Activated CD4-positive, alpha-beta T cell treated with anti-CD3 and anti-CD28 coated beads, Interleukin-2, amount 10 ng/mL, durations not matched to agents 7 days and 5 days (primary cell): ENCODE measurements around the gene SKOR2. TPM values are rescaled to one million over a fixed set of nuclear protein-coding genes. Genes with fewer than 3 reads are reported as not detected.
"Not testable (repeated sequence)": the region's sequence is repeated elsewhere in the genome, so short reads cannot be mapped to it uniquely, and the experiment has no call there.

Experiments used
- CTCF ChIA-PET: fragments of 350-600 bp; sonication (Branson Sonifier 250); formaldehyde crosslinking; loops from one replicate; lab custom pipeline; 2021; ENCODE audit warnings: antibody characterized with exemption; lab: Charles Lee
- POLR2A ChIA-PET: fragments of 350-600 bp; sonication (Branson Sonifier 250); formaldehyde crosslinking; loops from one replicate; lab custom pipeline; 2021; ENCODE audit warnings: antibody characterized with exemption; lab: Charles Lee
- DNase-seq: peaks from one replicate; pipeline ENCODE4 v3.0.0-alpha.2; 2020
- H3K27ac Mint-ChIP-seq: one replicate; pipeline ENCODE4 v1.8.0; 2021; ENCODE audit warnings: mild to moderate bottlenecking, moderate library complexity, mixed read lengths
- H3K27me3 Mint-ChIP-seq: one replicate; pipeline ENCODE4 v1.8.0; 2021; ENCODE audit warnings: mixed read lengths
- H3K36me3 Mint-ChIP-seq: one replicate; pipeline ENCODE4 v1.8.0; 2021; ENCODE audit warnings: low read depth, mixed read lengths
- H3K4me1 Mint-ChIP-seq: one replicate; pipeline ENCODE4 v1.8.0; 2021; ENCODE audit warnings: mixed read lengths
- H3K4me3 Mint-ChIP-seq: one replicate; pipeline ENCODE4 v1.8.0; 2021; ENCODE audit warnings: mild to moderate bottlenecking, moderate library complexity, mixed read lengths
- H3K9me3 Mint-ChIP-seq: one replicate; pipeline ENCODE4 v1.8.0; 2021; ENCODE audit warnings: mixed read lengths
- total RNA-seq, 2 experiments: library from RNA; stranded (reverse); gene quantifications; one replicate each; pipeline ENCODE4 v1.2.3, GENCODE V29; 2021

SKOR2 gene
- total RNA-seq, 2 experiments from 2014 or later, result not detected

GRCh38 chr18:47206945-47207637 is 44.4 kb downstream of the SKOR2 start:
- no peaks in the 10 kb centered on the region for H3K36me3 Mint-ChIP-seq
- CTCF ChIA-PET, result no interaction called here

DNA sequence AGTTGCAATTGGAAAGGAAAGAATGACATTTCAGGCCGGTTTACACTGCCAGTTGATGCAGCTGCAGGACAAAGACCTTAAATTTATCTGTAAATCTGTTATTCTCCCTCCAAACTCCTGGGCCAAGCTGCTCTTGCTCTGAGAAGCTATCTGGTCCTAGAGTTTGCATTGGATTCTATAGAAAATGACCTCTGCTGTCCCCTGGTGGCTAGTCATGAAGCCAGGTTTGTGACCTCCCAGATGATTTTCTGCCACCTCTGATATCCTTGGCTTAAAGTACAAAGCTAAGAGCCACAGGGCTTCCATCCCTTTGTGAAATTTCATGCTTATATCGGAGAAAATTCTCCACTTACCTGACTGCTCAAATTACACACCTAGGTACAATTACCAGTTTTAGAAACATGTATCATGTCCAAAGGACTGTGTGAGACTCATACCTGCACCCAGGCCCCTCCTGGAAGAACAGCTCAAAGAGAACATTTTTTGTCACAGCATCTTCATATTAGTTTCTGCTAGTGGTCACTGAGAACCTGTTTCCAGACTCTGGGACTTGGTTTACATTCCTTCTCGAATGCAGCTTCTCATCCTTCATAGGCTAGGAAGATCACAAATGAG is 46.4 kb downstream of the SKOR2 start:
- CTCF ChIA-PET, result interaction anchor here (1.1 to 1.5 kb wide), 8 partner anchors 14 to 151 kb away, joined by 3 to 4 read pairs (median 3); partner anchors contain the start of gene HDHD2
- no peak overlapping the region for H3K27ac Mint-ChIP-seq
- POLR2A ChIA-PET, result no interaction called here
- H3K4me1 Mint-ChIP-seq, result no peaks in the 10 kb centered on the region
- peaks cover 44% of the 10 kb centered on the region for H3K27me3 Mint-ChIP-seq
- no peak overlapping the region for H3K4me3 Mint-ChIP-seq
- H3K9me3 Mint-ChIP-seq, result no peaks in the 10 kb centered on the region
- peak; percentile 48 for DNase-seq
- H3K36me3 Mint-ChIP-seq, result no peaks in the 10 kb centered on the region

More at GRCh38 chr18:47206945-47207637, 44.4 kb downstream of the SKOR2 start:
- POLR2A ChIA-PET, result no interaction called here
- Mint-ChIP-seq H3K4me3 (no peak overlapping the region), H3K9me3 (no peaks in the 10 kb centered on the region), H3K4me1 (no peaks in the 10 kb centered on the region), H3K27ac (no peak overlapping the region), H3K27me3 (peaks cover 50% of the 10 kb centered on the region)
- DNase-seq, result no peak

- Mint-ChIP-seq H3K27ac (no peak overlapping the region), H3K4me3 (no peak overlapping the region), H3K27me3 (peaks cover 36% of the 10 kb centered on the region), H3K9me3 (no peaks in the 10 kb centered on the region), H3K36me3 (no peaks in the 10 kb centered on the region), H3K4me1 (no peaks in the 10 kb centered on the region)
- ChIA-PET POLR2A (no interaction called here), CTCF (interaction anchor here (1.1 to 1.5 kb wide), 6 partner anchors 13 to 150 kb away, joined by 3 to 4 read pairs (median 3); partner anchors contain the start of gene HDHD2)
- DNase-seq, result no peak
These were observed 47.6 kb downstream of the SKOR2 start for GRCh38 chr18:47203626-47204464.

- H3K9me3 Mint-ChIP-seq, POLR2A ChIA-PET, H3K27ac Mint-ChIP-seq, DNase-seq, H3K4me3 Mint-ChIP-seq, H3K4me1 Mint-ChIP-seq, H3K36me3 Mint-ChIP-seq, CTCF ChIA-PET: not testable (repeated sequence)
- H3K27me3 Mint-ChIP-seq, result peaks cover 27% of the 10 kb centered on the region
These were observed 55.5 kb downstream of the SKOR2 start for GRCh38 chr18:47195961-47196360.

DNA sequence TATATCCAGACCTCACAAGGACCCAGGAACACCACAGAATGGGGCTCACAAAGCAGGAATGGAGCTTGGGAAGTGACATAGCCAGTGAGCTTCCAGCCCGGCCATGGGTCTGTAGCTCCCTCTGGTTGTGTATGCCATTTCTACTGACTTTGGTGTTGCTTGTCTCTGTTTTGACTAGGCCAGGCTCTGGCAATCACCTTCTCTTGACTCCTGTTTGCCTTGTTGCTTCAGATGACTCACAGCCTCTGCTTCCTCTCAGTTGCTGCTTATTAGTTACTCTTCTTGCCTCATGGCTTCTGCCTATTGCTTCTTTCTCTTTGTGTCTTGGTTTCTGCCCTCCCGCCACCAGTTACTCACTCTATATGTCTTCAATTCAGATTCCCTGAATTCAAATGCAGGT is 59.5 kb downstream of the SKOR2 start:
- Mint-ChIP-seq H3K4me3 (no peak overlapping the region), H3K27ac (no peak overlapping the region), H3K36me3 (no peaks in the 10 kb centered on the region), H3K4me1 (peaks cover 1% of the 10 kb centered on the region), H3K9me3 (no peaks in the 10 kb centered on the region), H3K27me3 (peaks cover 9% of the 10 kb centered on the region)
- ChIA-PET CTCF (no interaction called here), POLR2A (no interaction called here)
- DNase-seq, result no peak

GRCh38 chr18:47187721-47188120 is 63.7 kb downstream of the SKOR2 start:
- CTCF ChIA-PET, result interaction anchor here (1.0 kb wide), 1 partner anchor 17 kb away, joined by 4 read pairs; no protein-coding TSS in a partner anchor
- H3K4me3 Mint-ChIP-seq, result no peak overlapping the region

GRCh38 chr18:47184419-47185050 is 66.9 kb downstream of the SKOR2 start:
- Mint-ChIP-seq H3K36me3 (no peaks in the 10 kb centered on the region), H3K9me3 (peaks cover 24% of the 10 kb centered on the region), H3K4me3 (no peak overlapping the region), H3K4me1 (no peaks in the 10 kb centered on the region), H3K27ac (no peak overlapping the region), H3K27me3 (peaks cover 7% of the 10 kb centered on the region)
- DNase-seq, result no peak
- ChIA-PET CTCF (no interaction called here), POLR2A (no interaction called here)

More at GRCh38 chr18:47187721-47188120, 63.7 kb downstream of the SKOR2 start:
- Mint-ChIP-seq H3K9me3 (peaks cover 24% of the 10 kb centered on the region), H3K27ac (no peak overlapping the region), H3K4me1 (no peaks in the 10 kb centered on the region), H3K36me3 (no peaks in the 10 kb centered on the region), H3K27me3 (peaks cover 7% of the 10 kb centered on the region)
- DNase-seq, result no peak
- POLR2A ChIA-PET, result no interaction called here

DNA sequence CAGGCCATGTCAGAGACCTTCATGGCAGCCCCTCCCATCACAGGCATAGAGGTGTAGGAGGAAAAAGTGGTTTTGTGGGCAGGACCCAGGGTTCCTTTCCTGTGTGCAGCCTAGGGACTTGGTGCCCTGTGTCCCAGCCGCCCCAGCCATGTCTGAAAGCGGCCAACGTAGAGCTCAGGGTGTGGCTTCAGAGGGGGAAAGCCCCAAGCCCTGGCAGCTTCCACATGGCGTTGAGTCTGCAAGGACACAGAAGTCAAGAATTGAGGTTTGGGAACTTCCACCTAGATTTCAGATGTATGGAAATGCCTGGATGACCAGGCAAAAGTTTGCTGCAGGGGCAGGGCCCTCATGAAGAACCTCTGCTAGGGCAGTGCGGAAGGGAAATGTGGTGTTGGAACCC is 69.3 kb downstream of the SKOR2 start:
- CTCF ChIA-PET, result interaction anchor here (0.6 kb wide), 1 partner anchor 17 kb away, joined by 3 read pairs; no protein-coding TSS in a partner anchor
- H3K27me3 Mint-ChIP-seq, POLR2A ChIA-PET, H3K36me3 Mint-ChIP-seq, H3K4me1 Mint-ChIP-seq, H3K27ac Mint-ChIP-seq, DNase-seq, H3K4me3 Mint-ChIP-seq: not testable (repeated sequence)
- H3K9me3 Mint-ChIP-seq, result peaks cover 24% of the 10 kb centered on the region

DNA sequence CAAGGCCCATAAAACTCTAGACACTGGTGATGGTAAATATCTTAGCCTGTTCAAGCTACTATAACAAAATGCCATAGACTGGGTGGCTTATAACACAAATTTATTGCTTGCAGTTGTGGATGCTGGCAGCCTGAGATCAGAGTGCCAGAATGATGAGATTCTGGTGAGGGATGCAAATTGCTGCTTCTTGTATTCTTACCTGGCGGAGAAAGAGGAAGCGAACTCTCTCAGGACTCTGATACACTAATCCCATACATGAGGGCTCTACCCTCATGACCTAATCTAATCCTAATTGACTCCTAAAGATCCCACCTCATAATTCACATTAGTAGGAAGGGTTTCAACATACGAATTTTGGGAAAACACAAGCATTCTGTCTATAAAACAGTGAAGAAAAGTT is 70.7 kb downstream of the SKOR2 start:
- Mint-ChIP-seq H3K4me1 (peaks cover 2% of the 10 kb centered on the region), H3K9me3 (peaks cover 24% of the 10 kb centered on the region), H3K4me3 (no peak overlapping the region), H3K27ac (no peak overlapping the region), H3K36me3 (peaks cover under 1% of the 10 kb centered on the region), H3K27me3 (no peaks in the 10 kb centered on the region)
- POLR2A ChIA-PET, result no interaction called here
- no peak for DNase-seq
- CTCF ChIA-PET, result interaction anchor here (0.6 kb wide), 1 partner anchor 10 kb away, joined by 5 read pairs; no protein-coding TSS in a partner anchor

DNA sequence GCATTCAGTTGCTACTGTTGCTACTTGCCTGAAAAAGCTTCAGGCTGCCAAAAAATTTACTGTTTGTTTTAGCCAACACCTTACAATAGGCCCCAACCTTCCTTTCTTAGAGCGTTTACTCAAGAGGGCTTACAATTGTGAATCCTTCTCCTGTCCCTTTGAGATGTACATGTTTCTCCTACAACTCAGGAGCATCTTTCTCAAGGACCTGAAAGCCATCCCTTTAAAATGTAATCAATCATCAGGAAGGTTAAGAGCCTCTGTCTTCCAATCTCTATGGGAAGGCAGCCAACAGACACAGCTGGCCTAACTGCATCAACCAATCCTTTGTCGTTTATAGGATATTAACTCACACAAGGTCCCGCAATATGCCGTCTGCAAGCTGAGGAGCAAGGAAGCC is 71.9 kb downstream of the SKOR2 start:
- POLR2A ChIA-PET, result no interaction called here
- no peak for DNase-seq

GRCh38 chr18:47175898-47176575 is 75.4 kb downstream of the SKOR2 start, which contains the start of gene IER3IP1:
TSS of gene IER3IP1 (minus strand) at chr18:47176364. CDS start at chr18:47176277, 87 bp downstream.
- no peaks in the 10 kb centered on the region for H3K27me3 Mint-ChIP-seq
- ChIA-PET CTCF (no interaction called here), POLR2A (no interaction called here)
- H3K36me3 Mint-ChIP-seq, result peaks cover 3% of the 10 kb centered on the region
- peaks cover 2% of the 10 kb centered on the region for H3K4me1 Mint-ChIP-seq
- H3K9me3 Mint-ChIP-seq, result no peaks in the 10 kb centered on the region
- DNase-seq, result peak; percentile 89
- no peak within 1 kb of the TSS for H3K27ac Mint-ChIP-seq
- no peak within 1 kb of the TSS for H3K4me3 Mint-ChIP-seq

More for the DNA sequence above, 71.9 kb downstream of the SKOR2 start:
- Mint-ChIP-seq H3K4me3 (no peak overlapping the region), H3K9me3 (peaks cover 14% of the 10 kb centered on the region), H3K36me3 (peaks cover 3% of the 10 kb centered on the region), H3K27ac (no peak overlapping the region), H3K27me3 (no peaks in the 10 kb centered on the region), H3K4me1 (peaks cover 2% of the 10 kb centered on the region)
- CTCF ChIA-PET, result interaction anchor here (1.1 kb wide), 1 partner anchor 10 kb away, joined by 5 read pairs; no protein-coding TSS in a partner anchor
